ENCODE results near the gene ATP4A.

The ATP4A gene

GRCh38 chr19:35549174-35549788 is 14.2 kb downstream of the ATP4A start:
- DNase-seq, result peak; percentile 67

GRCh38 chr19:35546532-35546931 is 16.9 kb downstream of the ATP4A start:
- no peak for DNase-seq

GRCh38 chr19:35545855-35546381 is 17.5 kb downstream of the ATP4A start:
- DNase-seq, result no peak

- DNase-seq, result peak; percentile 87
These were observed 18.2 kb downstream of the ATP4A start, which contains the start of gene TMEM147 for GRCh38 chr19:35545001-35545854. TMEM147 (plus strand) TSS chr19:35545626; CDS start chr19:35545740, 114 bp downstream.

DNA sequence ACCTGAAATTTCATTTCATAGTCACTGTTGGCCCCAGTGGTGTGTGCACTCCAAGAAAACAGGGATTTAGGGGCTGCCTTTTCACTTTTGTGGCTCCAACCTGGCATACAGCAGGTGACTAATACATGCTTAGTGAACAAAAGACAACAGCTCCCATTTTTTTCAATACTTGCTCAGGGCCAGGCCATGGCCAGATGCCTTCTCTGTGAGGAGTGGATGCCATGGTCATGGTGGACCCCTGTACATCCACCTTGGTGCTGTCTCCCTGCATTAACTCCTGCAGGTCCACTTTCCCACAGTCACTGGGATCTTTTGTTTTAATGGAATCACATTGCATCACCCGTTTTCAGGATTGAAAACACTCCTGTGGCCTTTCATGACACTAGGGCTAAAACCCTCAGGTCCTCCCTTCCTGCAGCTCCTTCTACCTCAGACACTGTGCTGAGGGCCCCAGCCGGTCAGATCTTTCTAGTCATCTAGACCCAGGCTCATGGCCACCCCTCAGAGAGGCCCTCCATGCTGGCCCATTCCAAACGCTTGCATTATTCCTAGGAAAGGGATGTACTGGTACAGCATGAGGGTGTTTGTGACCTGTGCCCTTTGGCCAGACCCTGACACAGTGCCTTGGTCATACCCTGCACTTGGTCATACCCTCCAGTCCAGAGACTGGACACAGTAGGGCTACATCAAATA is 19.2 kb downstream of the ATP4A start:
- no peak for DNase-seq

DNA sequence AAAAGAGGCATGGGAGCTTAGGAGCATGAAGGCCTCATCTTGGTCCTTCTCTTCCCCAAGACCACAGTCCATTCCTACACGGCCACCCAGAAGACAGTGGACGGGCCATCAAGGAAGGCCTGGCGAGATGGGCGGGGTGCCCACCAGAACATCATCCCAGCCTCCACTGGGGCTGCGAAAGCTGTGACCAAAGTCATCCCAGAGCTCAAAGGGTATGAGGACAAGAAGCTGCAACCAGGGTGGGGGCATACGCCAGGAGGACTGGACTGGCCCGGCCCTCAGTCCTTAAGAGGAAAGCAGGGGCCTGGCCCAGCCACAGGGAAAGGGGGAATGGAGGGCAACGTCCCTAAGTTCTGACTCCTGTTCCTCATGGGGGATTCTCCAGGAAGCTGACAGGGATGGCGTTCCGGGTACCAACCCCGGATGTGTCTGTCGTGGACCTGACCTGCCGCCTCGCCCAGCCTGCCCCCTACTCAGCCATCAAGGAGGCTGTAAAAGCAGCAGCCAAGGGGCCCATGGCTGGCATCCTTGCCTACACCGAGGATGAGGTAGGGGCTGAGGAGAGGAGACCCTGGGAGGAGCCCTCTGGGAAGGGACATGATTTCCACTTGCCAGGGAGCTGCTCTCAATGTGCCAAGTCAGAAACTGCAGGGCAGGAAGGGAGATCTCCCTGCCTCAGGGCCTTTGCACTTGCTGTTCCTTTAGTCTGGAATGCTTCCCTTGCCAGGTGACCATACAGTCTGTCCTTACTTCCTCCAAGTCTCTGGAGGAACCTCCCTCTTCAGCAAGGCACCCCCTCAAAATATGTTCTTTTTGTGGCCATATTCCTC is 20.0 kb downstream of the ATP4A start:
- DNase-seq, result no peak

DNA sequence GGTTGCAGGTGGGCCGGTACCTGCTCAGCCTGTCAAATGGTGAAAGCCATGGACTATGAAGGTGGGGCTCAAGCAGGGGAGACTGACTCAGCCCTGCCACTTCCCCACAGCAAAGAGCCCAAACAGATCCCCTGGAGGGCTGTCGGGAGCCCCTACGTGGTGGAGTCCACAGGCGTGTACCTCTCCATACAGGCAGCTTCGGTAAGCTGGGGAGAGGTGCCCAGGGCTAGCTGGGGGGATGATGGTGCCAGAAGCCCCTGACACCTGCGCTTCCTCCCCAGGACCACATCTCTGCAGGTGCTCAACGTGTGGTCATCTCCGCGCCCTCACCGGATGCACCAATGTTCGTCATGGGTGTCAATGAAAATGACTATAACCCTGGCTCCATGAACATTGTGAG is 21.2 kb downstream of the ATP4A start:
- no peak for DNase-seq

DNA sequence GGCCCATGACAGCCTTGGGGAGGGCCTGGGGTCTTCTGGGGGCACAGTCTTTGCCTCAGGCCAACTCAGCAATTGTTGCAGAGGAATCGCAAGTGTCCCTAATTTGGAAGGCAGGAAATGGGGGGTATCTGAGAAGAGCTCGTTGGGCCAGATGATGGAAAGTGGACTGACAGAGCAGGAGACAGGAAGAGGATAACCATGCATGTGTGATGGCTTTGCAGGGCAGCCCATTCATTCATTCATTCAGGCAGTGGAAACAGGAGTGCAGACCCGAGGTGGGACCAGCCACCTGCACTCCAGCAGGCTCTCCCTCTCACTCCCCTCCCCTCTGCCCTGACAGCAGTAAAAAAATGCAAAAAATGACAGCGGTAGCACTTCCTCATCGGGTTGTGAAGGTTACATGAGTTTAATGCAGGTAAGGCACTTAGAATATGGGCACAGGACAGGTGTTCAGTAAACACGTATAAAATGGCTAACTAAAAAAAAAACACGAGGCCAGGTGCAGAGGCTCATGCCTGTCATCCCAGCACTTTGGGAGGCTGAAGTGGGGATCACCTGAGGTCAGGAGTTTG is 23.0 kb downstream of the ATP4A start:
- DNase-seq, result no peak

DNA sequence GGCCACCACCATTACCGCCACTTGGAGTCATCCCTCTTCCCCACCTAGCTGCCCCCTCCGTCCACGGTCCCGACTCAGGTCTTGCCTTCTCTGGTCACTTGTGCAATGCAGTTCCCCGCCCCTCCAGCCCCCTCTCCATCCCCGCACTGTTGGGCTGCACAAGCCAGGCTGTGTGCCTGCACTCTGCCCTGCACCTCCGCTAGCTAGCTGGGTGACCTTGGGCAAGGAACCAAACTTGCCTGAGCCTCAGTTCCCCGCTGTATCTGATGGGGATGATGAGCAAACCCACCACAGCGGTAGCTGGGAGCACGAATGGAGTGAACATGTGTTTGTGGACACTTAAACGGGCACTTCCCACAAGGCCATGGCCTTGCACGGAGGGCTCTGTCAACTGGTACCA is 23.6 kb downstream of the ATP4A start:
- no peak for DNase-seq

- no peak for DNase-seq
These were observed 24.1 kb downstream of the ATP4A start for GRCh38 chr19:35539314-35539713.

DNA sequence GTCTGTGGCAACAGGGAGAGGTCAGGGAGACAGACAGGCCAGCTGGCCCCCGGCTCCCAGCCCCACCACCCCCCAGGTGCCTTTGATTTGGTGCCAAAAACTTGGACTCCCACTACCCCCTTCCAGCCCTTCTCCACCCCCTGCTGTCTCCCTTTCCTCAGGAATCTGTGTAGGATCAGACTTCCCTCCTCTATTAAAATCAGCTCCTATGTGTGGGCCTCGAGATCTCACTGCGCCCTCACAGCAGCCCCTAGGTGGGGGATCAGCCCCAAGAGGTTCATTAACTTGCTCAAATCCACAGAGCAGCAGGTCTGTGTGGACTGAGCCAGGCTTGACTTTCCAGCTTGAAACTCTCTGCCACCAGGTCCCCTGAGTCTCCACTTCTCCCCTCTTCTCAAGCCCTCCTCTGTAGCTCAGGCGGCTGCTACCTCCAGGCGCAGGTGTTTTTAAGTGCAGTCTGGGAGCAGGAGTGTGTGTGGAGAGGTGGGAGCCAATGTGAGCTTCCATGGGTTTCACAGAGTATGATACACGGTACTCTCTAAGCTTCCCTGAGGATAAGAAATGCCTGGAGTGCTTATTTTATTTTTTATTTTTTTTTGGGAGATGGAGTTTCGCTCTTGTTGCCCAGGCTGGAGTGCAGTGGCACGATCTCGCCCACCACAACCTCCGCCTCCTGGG is 28.5 kb downstream of the ATP4A start:
- no peak for DNase-seq

DNA sequence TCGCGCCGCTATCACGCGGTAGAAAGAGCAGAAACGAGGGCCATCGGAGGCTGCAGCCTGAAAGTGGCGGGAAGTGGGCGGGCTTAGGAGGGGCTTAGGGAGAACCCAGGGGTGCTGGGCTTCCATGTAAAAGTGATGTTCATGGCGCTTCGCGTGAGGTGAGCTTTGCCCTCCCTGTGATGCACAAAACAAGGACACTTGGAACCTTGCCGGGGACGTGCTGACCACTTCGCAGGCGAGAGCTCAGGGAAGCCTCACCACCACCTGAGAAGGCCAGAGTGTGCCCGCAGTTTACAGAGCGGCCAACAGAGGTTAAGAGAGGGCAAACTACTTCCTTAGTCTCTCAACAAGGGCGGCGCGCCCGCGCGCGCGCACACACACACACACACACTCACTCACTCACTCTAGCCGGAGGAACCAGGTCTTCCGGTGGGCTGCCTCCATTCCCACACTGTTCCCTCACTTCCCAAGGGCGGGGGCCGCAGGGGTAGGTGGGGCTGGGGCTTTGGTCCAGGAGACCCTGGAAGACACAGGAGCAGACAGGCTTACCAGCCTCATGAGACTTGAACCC is 29.6 kb downstream of the ATP4A start:
- DNase-seq, result no peak

DNA sequence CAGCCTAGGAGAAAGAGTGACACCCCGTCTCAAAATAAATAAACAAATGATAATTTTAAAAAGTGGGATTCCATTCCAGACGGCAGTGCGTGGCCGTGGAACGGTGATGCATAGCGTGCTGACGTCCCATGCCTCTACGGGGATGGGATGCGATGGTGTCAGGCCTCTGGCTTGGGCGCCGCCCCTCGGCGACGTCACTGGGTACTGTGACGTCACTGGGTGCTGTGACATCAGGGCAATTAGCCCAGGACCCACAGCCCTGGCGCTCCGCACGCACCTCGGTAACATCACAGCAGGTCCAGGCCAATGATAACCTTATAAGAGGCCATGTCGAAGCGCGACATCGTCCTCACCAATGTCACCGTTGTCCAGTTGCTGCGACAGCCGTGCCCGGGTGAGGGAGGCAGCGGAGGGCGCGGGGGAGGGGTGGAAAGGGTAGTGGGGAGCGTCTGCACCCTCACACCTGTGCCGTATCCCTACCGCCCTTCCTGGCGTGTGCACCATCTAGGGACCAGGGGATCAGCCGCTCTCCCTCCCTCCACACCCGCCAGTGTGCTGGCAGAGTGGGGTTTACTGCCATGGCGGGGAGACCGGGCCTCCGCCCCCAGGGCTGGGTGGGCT is 30.1 kb downstream of the ATP4A start, which contains the start of gene GAPDHS:
TSS of gene GAPDHS (plus strand) at position 256 of the 621 bp plus-strand sequence. CDS start at position 328, 72 bp downstream.
- no peak for DNase-seq

DNA sequence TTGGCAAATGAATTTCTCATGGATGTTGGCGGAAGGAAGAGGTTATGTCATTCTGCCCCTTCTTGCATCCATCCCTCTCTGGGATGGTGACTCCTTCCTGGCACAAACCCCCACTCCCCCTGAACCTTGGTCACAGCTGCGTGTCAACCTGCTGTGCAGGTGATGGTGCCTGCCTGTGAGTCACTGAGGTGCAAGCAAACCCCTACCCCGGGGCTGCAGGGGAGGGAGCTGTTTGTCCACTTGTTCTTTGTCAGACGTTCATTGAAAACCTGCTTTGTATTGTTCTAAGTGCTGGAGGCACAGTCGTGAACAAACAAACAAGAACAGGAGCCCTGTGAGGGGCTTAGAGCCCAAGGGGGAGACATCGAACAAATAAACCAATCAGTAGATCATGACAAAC is 32.2 kb downstream of the ATP4A start:
- DNase-seq, result no peak

GRCh38 chr19:35529241-35530218 is 33.9 kb downstream of the ATP4A start:
- DNase-seq, result no peak

DNA sequence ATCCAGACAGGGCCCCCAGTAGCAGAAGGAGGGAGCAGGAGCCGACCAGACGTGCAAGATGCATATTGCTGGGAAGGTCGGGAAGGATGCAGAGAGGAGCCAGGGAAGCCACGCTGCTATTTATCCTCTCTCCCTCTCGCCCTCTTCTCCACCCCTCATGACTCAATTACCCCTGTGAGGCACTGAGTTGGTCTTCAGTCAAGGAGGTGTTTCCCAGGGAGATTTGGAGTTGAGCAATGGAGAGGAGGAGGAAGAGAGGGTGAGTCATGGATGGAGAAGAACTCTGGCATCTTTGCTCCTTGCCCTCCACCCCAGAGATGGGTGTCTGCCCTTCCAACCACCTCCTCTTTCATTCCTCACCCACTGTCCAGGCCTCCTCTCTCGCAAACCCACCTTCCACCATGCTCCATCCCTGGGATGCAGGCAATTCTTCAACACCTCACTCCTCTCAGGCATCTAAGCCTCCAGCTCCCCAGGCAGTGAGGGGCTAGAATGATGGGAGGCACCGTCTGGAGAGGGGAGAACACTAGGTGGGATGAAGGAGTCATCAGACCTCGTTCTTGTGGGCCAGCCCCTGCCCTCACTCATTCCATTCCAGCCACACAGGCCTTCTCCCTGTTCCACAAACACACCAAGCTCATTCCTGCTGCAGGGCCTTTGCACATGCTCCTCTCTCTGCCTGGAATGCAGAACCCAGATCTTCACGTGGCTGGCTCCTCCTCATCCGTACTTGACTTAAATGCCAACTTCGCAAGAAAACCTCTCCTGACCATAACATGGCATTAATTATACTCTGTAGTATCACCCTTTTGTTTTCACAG is 35.0 kb downstream of the ATP4A start, which contains the start of gene SBSN:
TSS of gene SBSN (minus strand) at position 94 of the 821 bp plus-strand sequence. CDS start at position 64, 30 bp downstream.
- peak; percentile 72 for DNase-seq

GRCh38 chr19:35525873-35526272 is 37.6 kb downstream of the ATP4A start:
- DNase-seq, result no peak

DNA sequence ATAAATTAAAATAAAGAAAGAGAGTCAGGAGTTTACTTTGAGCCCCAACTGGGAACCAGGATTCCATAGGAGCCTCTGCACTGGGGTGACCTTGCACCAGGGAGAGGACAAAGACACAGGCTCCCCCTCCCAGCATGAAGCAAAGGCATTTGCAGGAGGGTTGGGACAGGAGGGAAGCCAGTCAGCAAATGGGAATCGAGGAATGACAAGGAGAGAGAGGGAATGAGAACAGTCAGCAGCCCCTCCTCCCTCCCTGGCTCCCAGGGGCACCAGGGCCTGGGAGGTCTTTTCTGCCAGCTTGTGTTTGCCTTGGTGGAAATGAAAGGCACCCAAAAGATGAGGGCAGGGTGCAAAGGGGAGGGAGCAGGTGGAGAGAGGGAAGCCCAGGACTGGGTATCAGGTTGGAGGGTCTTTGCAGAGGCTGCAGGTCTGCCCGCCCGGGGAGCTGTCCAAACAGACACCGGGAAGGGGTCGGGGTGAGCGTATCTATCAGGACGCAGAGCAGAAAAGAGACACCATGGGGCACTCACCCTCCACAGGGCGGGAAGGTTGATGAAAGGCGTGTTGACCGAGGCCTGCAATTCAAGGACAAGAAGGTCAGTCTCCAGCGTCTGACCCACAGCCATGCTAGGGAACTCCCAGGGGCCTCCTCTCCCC is 39.1 kb downstream of the ATP4A start:
- DNase-seq, result no peak

Measured in fibroblast of skin of right quadriceps (primary cell).